NB4 (cell line): Measurements from ENCODE around the gene NFATC4.

Source experiments
- DNase-seq: peaks from one replicate; pipeline ENCODE4 v3.0.0; 2010; ENCODE audit warnings: low read depth
- H3K4me3 ChIP-seq: one replicate; pipeline ENCODE4 v1.5.1; 2011; ENCODE audit warnings: mild to moderate bottlenecking, low read depth, low read length, moderate library complexity
- MYC ChIP-seq: IDR thresholded peaks from 2 replicates; pipeline ENCODE4 v1.6.1; 2011; ENCODE audit warnings: low read depth, low read length
- POLR2A ChIP-seq: IDR thresholded peaks from 2 replicates; pipeline ENCODE4 v1.6.1; 2011; ENCODE audit warnings: mild to moderate bottlenecking; ENCODE audit not compliant: insufficient read length; ENCODE audit errors: extremely low read depth
- TF ChIP-seq, protein P1 (sequence below): IDR thresholded peaks from one replicate; pipeline ENCODE4 v1.5.1; 2012; ENCODE audit warnings: low read depth, low read length
- TF ChIP-seq, protein P2 (sequence below): IDR thresholded peaks from 2 replicates; pipeline ENCODE4 v1.6.1; 2011; ENCODE audit warnings: low read depth, low read length

NFATC4 gene

DNA sequence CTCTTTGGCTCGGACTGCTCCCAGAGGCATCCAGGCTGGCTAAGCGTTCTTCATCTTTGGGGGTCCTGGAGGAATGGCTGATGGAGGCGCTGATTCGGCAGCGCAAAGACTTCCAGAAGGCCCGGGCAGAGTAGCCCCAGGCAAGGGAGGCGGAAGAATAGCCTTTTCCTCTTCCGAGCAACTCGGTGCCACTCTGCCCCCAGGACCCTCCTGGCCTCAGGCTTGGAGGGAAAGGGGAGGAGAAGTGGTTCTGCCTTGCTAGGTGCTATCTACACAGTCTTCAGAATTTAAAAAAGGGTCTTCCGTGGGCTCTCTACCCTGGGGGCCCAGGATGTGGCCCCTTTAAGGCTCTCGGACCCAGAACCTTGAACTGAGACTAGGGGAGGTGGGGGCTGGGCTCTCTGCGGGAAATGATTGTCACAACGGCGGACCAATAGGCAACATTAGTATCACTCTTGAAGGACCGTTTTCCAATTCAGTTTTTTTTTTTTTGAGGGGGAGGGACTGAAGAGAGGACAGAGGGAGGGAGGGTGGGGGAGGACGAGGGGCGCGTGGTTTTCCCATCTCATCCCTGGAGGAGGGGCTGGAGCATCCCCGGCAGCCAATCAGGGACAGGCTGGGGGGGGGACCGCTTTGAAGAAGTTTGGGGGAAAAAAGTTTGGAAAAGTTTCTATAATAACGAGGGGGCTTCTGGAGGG, at the start of gene NFATC4:
Gene NFATC4, plus strand, starts transcription at position 671 of the 698 bp plus-strand sequence. CDS start 157 bp downstream, outside the sequence.
- TF ChIP-seq, protein P1, sequence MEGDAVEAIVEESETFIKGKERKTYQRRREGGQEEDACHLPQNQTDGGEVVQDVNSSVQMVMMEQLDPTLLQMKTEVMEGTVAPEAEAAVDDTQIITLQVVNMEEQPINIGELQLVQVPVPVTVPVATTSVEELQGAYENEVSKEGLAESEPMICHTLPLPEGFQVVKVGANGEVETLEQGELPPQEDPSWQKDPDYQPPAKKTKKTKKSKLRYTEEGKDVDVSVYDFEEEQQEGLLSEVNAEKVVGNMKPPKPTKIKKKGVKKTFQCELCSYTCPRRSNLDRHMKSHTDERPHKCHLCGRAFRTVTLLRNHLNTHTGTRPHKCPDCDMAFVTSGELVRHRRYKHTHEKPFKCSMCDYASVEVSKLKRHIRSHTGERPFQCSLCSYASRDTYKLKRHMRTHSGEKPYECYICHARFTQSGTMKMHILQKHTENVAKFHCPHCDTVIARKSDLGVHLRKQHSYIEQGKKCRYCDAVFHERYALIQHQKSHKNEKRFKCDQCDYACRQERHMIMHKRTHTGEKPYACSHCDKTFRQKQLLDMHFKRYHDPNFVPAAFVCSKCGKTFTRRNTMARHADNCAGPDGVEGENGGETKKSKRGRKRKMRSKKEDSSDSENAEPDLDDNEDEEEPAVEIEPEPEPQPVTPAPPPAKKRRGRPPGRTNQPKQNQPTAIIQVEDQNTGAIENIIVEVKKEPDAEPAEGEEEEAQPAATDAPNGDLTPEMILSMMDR = no peak
- TF ChIP-seq POLR2A = peak; percentile 7
- H3K4me3 ChIP-seq = peak within 1 kb of the TSS; percentile 42
- DNase-seq = peak; percentile 69

DNA sequence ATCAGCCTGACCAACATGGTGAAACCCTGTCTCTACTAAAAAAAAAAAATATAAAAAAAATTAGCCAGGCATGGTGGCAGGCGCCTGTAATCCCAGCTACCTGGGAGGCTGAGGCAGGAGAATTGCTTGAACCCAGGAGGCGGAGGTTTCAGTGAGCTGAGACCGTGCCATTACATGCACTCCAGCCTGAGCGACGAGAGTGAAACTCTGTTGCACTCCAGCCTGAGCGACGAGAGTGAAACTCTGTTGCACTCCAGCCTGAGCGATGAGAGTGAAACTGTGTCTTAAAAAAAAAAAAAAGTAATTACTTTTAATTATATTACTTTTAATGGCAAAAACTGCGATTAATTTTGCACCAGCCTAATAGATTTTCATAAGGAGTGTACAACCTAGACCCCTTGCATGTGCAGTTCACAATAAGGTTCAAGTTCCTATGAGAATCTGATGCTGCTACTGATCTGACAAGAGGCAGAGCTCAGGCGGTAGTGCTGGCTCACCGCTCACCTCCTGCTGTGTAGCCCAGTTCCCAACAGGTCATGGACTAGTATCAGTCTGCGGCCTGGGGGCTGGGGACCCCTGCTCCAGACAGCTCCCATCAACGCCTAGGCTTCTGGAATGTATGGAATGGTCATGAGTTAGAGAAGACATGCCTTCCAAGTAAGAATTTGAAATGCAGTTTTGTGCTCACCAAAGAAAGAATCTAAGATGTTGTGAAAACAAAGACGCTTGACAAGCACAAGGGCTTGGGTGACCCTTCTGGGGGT, 46.6 kb upstream of the NFATC4 start:
- no peak for DNase-seq
- TF ChIP-seq, protein P1 = no peak
- TF ChIP-seq POLR2A = no peak
- TF ChIP-seq MYC = no peak
- TF ChIP-seq, protein P2, sequence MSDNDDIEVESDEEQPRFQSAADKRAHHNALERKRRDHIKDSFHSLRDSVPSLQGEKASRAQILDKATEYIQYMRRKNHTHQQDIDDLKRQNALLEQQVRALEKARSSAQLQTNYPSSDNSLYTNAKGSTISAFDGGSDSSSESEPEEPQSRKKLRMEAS = no peak
- no peak overlapping the region for H3K4me3 ChIP-seq

DNA sequence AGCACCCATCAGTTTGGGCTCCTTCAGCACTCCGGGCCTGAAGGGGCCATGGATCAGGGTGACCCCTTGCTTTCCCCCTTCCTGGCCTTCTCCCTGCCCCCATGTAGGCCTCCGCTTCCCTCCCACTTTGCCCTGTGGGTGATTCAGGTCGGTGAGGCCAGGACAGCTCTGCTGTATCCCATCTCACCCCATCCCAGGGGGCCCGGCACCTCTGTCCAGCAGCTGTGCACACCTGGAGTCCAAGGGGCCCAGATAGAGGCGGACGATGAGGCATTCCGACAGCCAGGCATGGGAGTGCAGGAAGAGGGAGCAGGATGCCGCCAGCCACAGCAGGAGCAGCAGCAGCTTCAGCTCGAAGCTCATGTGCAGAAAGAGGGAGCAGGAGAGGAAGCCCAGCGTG, 45.3 kb upstream of the NFATC4 start:
- TF ChIP-seq, protein P2 = no peak
- DNase-seq = no peak
- H3K4me3 ChIP-seq = no peak overlapping the region

DNA sequence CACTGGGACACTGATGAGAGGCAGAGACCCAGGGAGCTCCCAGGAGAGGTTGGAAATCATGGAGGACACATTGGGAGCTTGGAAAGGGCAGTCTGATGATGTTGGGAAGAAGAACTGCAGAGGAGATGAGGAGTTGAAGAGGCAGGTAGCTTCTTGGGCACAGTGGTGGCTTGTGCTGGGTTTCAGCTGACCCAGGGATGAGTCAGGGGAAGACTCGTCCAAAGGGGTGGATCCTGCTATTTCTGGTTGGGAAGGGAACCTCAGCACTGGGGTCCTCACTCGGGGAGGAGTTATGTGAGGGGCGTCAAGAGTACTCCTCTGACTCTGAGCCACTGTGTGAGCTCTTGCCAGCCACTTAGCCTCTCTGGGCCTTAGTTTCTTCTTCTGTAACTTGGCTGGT, 44.6 kb upstream of the NFATC4 start:
- no peak overlapping the region for H3K4me3 ChIP-seq
- no peak for DNase-seq
- TF ChIP-seq, protein P2 = no peak
- TF ChIP-seq, protein P1 = no peak
- TF ChIP-seq MYC (no peak), POLR2A (no peak)

DNA sequence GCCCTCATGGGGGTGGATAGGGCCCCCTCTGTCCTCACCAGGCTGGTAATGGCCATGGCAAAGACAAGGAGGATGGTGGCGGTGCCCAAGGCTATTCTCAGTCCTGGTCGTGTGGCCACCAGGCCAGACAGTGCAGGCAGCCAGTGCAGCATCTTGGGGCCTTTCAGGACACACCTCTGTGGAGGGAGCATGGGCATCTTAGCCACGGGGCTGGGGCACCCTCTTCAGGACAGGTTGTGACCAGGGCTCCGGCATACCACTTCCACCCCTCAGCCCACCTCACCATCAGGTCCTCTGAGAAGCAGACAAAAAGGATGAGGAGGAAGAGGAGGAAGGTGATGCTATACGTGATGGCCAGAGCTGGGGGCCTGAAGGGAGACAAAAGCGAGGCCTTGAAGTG, 44.0 kb upstream of the NFATC4 start:
- H3K4me3 ChIP-seq = no peak overlapping the region
- TF ChIP-seq MYC (no peak), POLR2A (no peak)
- TF ChIP-seq, protein P1 = no peak
- TF ChIP-seq, protein P2 = no peak
- DNase-seq = no peak

DNA sequence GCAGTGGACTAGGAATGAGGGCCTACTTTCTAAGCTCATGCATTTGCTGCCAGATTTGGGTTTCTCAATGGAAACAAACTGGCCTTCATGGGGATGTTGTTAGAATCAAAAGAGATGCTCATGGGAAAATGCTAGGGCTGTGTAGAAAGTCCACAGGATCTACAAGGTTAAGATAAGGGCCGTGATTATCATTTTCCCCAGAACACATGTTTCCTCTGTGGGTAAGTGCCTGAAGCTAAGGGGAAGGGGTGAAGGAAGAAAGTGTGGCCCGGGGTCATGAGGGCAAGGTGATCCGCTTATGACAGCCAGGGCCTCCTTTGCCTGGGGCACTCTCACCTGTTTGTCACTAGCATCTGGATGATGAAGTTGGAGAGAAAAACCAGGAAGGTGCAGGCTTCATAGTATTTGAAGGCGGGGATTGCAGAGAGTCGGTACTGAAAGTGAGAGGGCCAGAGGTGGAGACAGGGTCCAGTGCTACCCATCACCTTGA, 42.9 kb upstream of the NFATC4 start:
- DNase-seq = no peak
- no peak overlapping the region for H3K4me3 ChIP-seq
- TF ChIP-seq POLR2A (no peak), MYC (no peak)
- TF ChIP-seq, protein P1 = no peak
- TF ChIP-seq, protein P2 = no peak
